Endothelial cell of umbilical vein (primary cell): ENCODE data around the gene FNDC3A.

ENCODE experiments used
- CTCF ChIP-seq, 2 donors: IDR thresholded peaks; 1 replicate in 1 of 2; 2 replicates in 1 of 2; pipeline ENCODE4 v1.5.1; 2011; ENCODE audit warnings: low read length in 2 of 2, mild to moderate bottlenecking in 2 of 2, moderate library complexity in 2 of 2, control low read depth in 1 of 2, inconsistent platforms in 1 of 2, low read depth in 1 of 2; ENCODE audit not compliant: insufficient read depth in 1 of 2; ENCODE audit errors: extremely low read depth in 1 of 2
- JUN ChIP-seq: IDR thresholded peaks from 2 replicates; pipeline ENCODE4 v1.6.1; 2011; ENCODE audit warnings: borderline replicate concordance, low read depth; ENCODE audit not compliant: insufficient read length, insufficient read depth
- POLR2A ChIP-seq: IDR thresholded peaks from 2 replicates; pipeline ENCODE4 v1.6.1; 2012; ENCODE audit warnings: low read depth, mild to moderate bottlenecking, control low read depth, low read length
- POLR2AphosphoS5 ChIP-seq: IDR thresholded peaks from 2 replicates; pipeline ENCODE4 v1.6.1; 2012; ENCODE audit warnings: low read depth, mild to moderate bottlenecking, control low read depth, low read length, moderate library complexity; ENCODE audit not compliant: insufficient read depth

GRCh38 chr13:49217962-49218492 is 242.3 kb downstream of the FNDC3A start:
- TF ChIP-seq CTCF (IDR thresholded peaks at IDR 0.05; ENCODE audit: extremely low read depth in 1 of 2, insufficient read depth in 1 of 2, low read depth in 1 of 2, low read length in 2 of 2): no peak
- no peak for TF ChIP-seq POLR2A
- TF ChIP-seq POLR2AphosphoS5: no peak
- no peak for TF ChIP-seq JUN
